NCI-H748 (cell line): Measurements from ENCODE around the gene R3HDM4.
"Not testable (repeated sequence)": the region's sequence is repeated elsewhere in the genome, so short reads cannot be mapped to it uniquely, and the experiment has no call there.

Experiments used
- DNase-seq: peaks from one replicate; lab custom pipeline; 2025; ENCODE audit not compliant: unreplicated experiment; lab: John Stamatoyannopoulos, UW

Gene R3HDM4

DNA sequence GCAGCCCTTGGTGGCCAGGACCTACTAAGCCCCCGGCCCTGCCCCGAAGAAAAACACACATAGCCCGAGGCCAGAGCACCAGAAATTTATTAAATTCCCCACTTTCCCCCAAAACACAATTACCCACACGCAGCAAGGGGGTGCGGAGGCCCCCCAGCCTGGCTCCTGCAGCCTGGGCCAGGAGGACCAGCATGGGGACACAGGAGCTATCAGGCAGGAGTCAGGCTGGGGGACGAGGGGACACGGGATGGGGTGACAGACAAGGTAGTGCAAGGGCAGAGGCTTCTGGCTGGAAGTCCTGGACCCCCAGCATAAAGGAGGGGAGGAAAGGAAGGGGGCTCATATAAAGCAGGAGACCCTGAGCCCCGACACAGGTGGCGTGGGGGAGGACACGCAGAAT lies 16.6 kb downstream of the R3HDM4 start:
- DNase-seq, result no peak

DNA sequence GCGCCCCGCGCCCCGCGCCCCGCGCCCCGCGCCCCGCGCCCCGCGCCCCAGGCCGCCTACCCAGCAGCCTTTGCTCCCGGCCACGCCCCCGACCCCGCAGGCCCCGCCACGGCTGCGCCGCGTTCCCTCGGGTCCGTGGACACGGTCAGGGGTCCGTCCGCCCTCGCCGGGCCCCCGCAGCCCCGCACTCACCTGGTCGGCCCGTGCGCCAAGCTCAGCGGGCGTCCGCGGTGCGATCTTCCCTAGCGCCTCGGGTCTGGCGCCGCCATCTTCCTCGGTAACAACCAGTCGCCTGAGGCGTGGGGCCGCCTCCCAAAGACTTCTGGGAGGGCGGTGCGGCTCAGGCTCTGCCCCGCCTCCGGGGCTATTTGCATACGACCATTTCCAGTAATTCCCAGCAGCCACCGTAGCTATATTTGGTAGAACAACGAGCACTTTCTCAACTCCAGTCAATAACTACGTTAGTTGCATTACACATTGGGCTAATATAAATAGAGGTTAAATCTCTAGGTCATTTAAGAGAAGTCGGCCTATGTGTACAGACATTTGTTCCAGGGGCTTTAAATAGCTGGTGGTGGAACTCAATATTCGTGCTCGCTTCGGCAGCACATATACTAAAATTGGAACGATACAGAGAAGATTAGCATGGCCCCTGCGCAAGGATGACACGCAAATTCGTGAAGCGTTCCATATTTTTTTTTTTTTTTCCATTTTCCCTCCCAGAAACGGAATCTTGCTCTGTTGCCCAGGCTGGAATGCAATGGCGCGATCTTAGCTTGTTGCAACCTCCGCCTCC lies 19.9 kb downstream of the R3HDM4 start, which contains the start of the genes MED16 and RNU6-9:
TSS of gene MED16 (minus strand) at position 294 of the 796 bp plus-strand sequence. CDS start 2,056 bp downstream, outside the sequence.
TSS of gene RNU6-9 (plus strand) at position 591 of the 796 bp plus-strand sequence.
- peak; percentile 90 for DNase-seq

GRCh38 chr19:892243-892893 lies 20.7 kb downstream of the R3HDM4 start:
- no peak for DNase-seq

- DNase-seq, result peak; percentile 34
Observed at GRCh38 chr19:891421-892200, 21.4 kb downstream of the R3HDM4 start.

DNA sequence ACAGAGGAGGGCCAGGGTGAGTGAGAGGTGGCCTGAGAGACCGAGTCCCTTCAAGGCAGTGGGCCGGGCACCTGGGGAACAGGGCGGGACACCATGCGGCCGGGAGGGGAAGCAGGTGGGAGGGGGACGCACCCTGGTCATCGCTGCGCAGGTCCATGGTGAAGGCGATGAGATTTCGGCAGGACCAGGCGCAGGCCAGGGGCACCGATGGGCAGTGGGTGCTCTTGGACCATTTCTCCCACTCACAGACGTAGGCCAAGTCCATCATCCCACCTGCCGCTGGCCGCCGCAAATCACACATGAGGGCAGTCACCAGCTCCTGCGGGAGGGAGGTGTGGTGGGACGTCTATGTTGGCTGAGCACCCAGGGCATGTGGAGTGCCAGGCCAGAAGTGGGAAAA lies 22.2 kb downstream of the R3HDM4 start:
- no peak for DNase-seq

DNA sequence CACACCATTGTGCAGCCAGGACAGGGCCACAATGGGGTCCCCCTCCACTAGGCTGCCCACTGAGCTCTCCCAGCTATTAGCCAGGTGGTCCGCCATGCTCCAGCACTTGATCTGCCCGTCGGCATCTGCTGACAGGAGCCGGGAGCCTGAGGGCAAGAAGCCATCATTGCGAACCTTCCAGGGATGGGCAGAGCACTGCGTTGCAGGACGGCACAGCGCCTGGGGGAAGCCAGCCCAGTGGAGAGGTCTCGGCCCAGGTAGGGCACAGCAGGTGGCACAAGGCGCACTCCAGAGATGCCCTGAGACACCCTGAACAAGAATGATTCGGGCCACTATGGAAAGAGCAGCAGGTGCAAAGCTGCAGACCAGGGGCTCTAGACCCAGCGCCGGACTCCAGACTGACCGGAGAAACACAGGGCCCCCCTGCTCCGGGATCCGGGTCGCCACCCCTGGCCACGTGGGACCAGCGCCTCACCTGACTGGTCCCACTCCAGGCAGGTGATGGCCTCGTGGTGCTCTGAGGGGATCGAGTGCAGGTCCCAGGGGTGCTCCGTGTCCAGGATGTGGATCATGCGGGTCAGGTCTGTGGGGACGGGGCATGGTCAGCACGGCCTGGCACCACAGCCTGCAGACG lies 23.2 kb downstream of the R3HDM4 start:
- no peak for DNase-seq

DNA sequence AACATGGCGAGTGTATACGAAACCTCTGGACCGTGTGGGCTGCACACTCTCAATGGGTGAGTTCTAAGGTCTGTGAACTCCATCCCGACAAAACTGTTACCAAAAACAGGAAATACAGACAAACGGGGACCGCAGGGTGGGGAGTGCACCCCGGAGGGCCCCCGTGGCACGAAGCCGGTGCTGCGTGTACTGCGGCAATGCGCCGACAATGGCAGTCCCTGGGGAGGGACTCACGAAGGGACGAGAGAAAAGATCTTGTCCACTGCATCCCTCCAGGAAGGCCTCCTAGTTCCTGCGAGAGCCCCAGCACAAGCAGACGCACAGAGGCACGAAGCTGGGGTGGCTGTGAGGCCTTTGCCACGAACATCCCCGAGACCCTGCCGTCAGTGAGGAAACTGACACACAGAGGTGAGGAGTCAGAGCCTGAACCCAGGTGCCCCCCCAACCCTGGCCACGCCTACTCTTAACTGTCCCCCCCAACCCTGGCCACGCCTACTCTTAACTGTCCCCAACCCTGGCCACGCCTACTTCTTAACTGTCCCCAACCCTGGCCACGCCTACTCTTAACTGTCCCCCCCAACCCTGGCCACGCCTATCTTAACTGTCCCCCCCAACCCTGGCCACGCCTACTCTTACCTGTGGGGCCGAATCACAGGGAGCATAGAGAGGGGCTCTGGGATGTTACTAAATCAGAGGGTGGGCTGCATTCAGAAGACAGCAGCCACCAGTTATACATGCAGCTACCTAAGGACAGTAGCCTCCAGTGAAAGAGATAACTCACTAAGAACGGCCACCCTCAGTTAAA lies 24.2 kb downstream of the R3HDM4 start:
- no peak for DNase-seq

- no peak for DNase-seq
Observed at GRCh38 chr19:887599-887998, 25.4 kb downstream of the R3HDM4 start.

- peak; percentile 5 for DNase-seq
Observed at GRCh38 chr19:887072-887471, 25.9 kb downstream of the R3HDM4 start.

- no peak for DNase-seq
Observed at GRCh38 chr19:885536-886224, 27.3 kb downstream of the R3HDM4 start.

- no peak for DNase-seq
Observed at GRCh38 chr19:884420-885211, 28.4 kb downstream of the R3HDM4 start.

- DNase-seq, result no peak
Observed at GRCh38 chr19:883661-884211, 29.3 kb downstream of the R3HDM4 start.

GRCh38 chr19:882871-883497 lies 30.0 kb downstream of the R3HDM4 start:
- no peak for DNase-seq

DNA sequence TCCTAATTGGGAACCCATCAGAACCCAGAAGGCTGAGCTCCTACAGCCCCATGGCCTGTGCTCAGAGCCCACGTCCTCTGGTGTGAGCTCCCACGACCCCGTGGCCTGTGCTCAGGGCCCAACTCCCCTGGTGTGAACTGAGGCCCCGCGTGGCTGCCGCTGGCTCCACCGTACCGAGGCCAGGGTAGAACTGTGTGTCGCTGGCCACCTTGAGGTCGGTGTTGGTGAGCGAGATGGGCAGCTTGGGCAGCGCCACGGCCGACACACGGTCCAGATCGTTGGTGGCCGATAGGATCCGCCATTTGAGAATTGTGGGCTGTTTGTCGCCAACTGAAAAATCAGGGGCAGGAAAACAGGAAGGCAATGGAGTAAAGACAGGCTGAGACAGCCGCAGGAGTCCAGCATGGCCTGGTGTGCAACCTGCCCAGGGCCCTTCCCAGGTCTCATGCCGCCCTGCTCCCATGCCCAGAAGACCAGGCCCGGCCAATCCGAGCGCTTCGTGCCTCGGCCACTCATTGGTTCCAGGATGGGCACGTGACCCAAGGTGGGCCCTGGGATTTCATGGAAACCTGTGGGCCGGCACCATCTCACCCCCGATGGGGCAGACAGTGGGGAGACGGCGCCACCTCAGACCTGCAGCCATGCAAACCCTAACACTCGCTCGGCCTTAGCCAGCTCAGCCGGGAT lies 31.5 kb downstream of the R3HDM4 start:
- DNase-seq, result no peak

DNA sequence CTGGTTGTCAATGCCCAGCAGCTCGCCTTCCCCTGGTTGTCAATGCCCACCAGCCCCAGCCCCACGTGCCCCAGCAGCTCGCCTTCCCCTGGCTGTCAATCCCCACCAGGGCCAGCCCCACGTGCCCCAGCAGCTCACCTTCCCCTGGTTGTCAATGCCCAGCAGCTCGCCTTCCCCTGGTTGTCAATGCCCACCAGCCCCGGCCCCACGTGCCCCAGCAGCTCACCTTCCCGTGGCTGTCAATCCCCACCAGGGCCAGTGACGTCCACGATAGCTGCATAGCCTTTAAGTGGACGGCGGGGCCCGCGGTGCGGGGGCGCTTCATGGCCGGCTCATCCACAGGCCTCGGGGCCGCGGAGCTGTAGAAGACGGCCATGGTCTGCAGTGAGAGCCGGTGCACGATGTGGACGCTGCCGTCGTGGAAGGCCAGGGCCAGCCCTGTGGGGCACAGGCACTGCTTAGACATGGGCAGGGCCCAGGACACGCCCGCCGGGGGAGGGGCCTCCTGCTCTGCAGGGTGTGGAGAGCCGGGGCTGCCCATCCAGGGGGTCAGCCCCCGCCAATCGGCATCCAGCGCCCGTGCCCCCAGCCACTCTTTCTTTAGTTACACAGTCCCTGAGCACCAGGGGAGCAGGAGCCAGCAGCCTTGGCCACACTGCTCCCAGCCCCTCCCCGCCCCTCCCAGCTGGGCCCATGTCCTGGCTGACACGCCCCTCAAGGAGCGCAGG lies 33.1 kb downstream of the R3HDM4 start:
- no peak for DNase-seq

GRCh38 chr19:878751-879561 lies 34.1 kb downstream of the R3HDM4 start:
- not testable (repeated sequence) for DNase-seq
